Panc1 (cell line): ENCODE data around the gene PLA2G12B. TPM values are rescaled to one million over a fixed set of nuclear protein-coding genes. Genes with fewer than 3 reads are reported as not detected.

ENCODE experiments used
- ATAC-seq: fragments of 200-7000 bp; cut with Tn5 transposase; 2 replicates; pipeline ENCODE4 v1.9.1; 2020; ENCODE audit warnings: mild to moderate bottlenecking, moderate library complexity
- BruUV-seq: library from RNA; stranded (reverse); fragments of 400-500 nt; replicated peaks from 2 replicates; lab custom pipeline; 2021; lab: Mats Ljungman, UMichigan
- CTCF ChIA-PET: fragments of 300-600 bp; sonication (Branson Sonifier 250); formaldehyde crosslinking; loops from one replicate; lab custom pipeline; 2022; ENCODE audit warnings: antibody characterized with exemption; lab: Charles Lee
- POLR2A ChIA-PET: fragments of 300-600 bp; sonication (Branson Sonifier 250); formaldehyde crosslinking; loops from one replicate; lab custom pipeline; 2022; ENCODE audit warnings: antibody characterized with exemption; lab: Charles Lee
- DNase-seq: peaks from one replicate; pipeline ENCODE4 v3.0.0-alpha.2; 2010; ENCODE audit warnings: low read depth, low spot score
- H3K27ac ChIP-seq: 2 replicates; pipeline ENCODE4 v1.5.1; 2011; ENCODE audit warnings: mild to moderate bottlenecking, low read length, inconsistent platforms
- H3K27me3 ChIP-seq: fragments of 200-500 bp; sonication (Bioruptor generic); 2 replicates; pipeline ENCODE4 v1.6.0; 2014; ENCODE audit warnings: low read length, inconsistent platforms; ENCODE audit not compliant: control insufficient read depth, insufficient read depth
- H3K36me3 ChIP-seq: fragments of 200-500 bp; sonication (Bioruptor generic); 2 replicates; pipeline ENCODE4 v1.5.1; 2014; ENCODE audit warnings: inconsistent platforms, mild to moderate bottlenecking, low read length, moderate library complexity; ENCODE audit not compliant: control insufficient read depth, insufficient read depth
- H3K4me1 ChIP-seq: 2 replicates; pipeline ENCODE4 v1.5.1; 2011; ENCODE audit warnings: inconsistent platforms, mild to moderate bottlenecking, low read length, moderate library complexity; ENCODE audit not compliant: control insufficient read depth, insufficient read depth
- H3K4me3 ChIP-seq, 2 experiments: 2 replicates each; pipeline ENCODE4 v1.5.1; 2011 to 2012; ENCODE audit warnings: low read depth in 2 of 2, low read length in 2 of 2, mild to moderate bottlenecking in 2 of 2, inconsistent platforms in 1 of 2, moderate library complexity in 1 of 2
- H3K9me3 ChIP-seq: fragments of 200-500 bp; sonication (Bioruptor generic); 2 replicates; pipeline ENCODE4 v1.5.1; 2014; ENCODE audit warnings: low read depth, mild to moderate bottlenecking, inconsistent platforms, low read length, moderate library complexity; ENCODE audit not compliant: control insufficient read depth, insufficient read depth
- CTCF ChIP-seq: fragments of 450-650 bp; IDR thresholded peaks from 2 replicates; pipeline ENCODE4 v1.5.1; 2017; ENCODE audit warnings: mild to moderate bottlenecking
- POLR2AphosphoS5 ChIP-seq: IDR thresholded peaks from 2 replicates; pipeline ENCODE4 v1.6.1; 2012; ENCODE audit warnings: mild to moderate bottlenecking, low read depth, low read length, moderate library complexity
- REST ChIP-seq, 2 experiments: IDR thresholded peaks; 2 replicates each; pipeline ENCODE4 v1.6.1; 2011 to 2012; ENCODE audit warnings: low read depth in 2 of 2, control low read depth in 1 of 2, low read length in 1 of 2, mild to moderate bottlenecking in 1 of 2, moderate library complexity in 1 of 2; ENCODE audit not compliant: insufficient read depth in 1 of 2
- SIN3A ChIP-seq: IDR thresholded peaks from 2 replicates; pipeline ENCODE4 v1.6.1; 2012; ENCODE audit warnings: low read depth, mild to moderate bottlenecking, low read length, moderate library complexity, borderline replicate concordance; ENCODE audit not compliant: insufficient read depth
- TCF7L2 ChIP-seq: IDR thresholded peaks from 2 replicates; pipeline ENCODE4 v1.6.1; 2011; ENCODE audit warnings: mild to moderate bottlenecking, low read depth, low read length, inconsistent platforms
- in situ Hi-C: cut with HindIII; loops from 2 replicates; pipeline ENCODE4 v1.10.0; 2016; ENCODE audit warnings: low sequenced_read_pairs, low pct_unique_long_range_greater_than_20kb
- intact Hi-C: fragments of 100-400 bp; cut with micrococcal nuclease; formaldehyde crosslinking; loops from one replicate; pipeline ENCODE4 v1.10.0; 2022; ENCODE audit not compliant: unreplicated experiment
- total RNA-seq: library from RNA; stranded (reverse); gene quantifications from one replicate; pipeline ENCODE4 v1.2.1, GENCODE V29; 2021; ENCODE audit not compliant: unreplicated experiment

The PLA2G12B gene
- total RNA-seq, 1 experiment from 2014 or later = not detected

- Histone ChIP-seq H3K4me3 (no peak overlapping the region), H3K36me3 (no peaks in the 10 kb centered on the region), H3K27ac (no peak overlapping the region), H3K9me3 (no peaks in the 10 kb centered on the region), H3K4me1 (no peaks in the 10 kb centered on the region), H3K27me3 (0 out of 2 replicates have a peak, but pooled peaks cover 3% of the 10 kb centered on the region)
- ATAC-seq (peak; percentile 39; the same call in 1 of the 2 replicates), DNase-seq (no peak)
- in situ Hi-C loops (no loop called here), intact Hi-C loops (no loop called here)
- TF ChIP-seq TCF7L2 (no peak), REST (IDR thresholded peaks at IDR 0.05; ENCODE audit: insufficient read depth in 1 of 2, low read depth in 2 of 2, low read length in 1 of 2) (no peak), SIN3A (no peak), CTCF (no peak)
- POLR2A ChIA-PET = no interaction called here
- CTCF ChIA-PET = interaction anchor here (0.6 kb wide), 1 partner anchor 611 kb away, joined by 3 read pairs; no protein-coding TSS in a partner anchor
- no TSS peak for BruUV-seq
Observed at GRCh38 chr10:72953687-72954086, 919 bp downstream of the PLA2G12B start.

- intact Hi-C loops (no loop called here), in situ Hi-C loops (no loop called here)
- ATAC-seq = no peak
- H3K9me3 ChIP-seq = no peaks in the 10 kb centered on the region
- no TSS peak for BruUV-seq
- ChIA-PET CTCF (no interaction called here), POLR2A (no interaction called here)
- no peaks in the 10 kb centered on the region for H3K36me3 ChIP-seq
- 0 out of 2 replicates have a peak, but pooled peaks cover 3% of the 10 kb centered on the region for H3K27me3 ChIP-seq
- TF ChIP-seq CTCF (no peak), POLR2AphosphoS5 (no peak), TCF7L2 (no peak), REST (IDR thresholded peaks at IDR 0.05; ENCODE audit: insufficient read depth in 1 of 2, low read depth in 2 of 2, low read length in 1 of 2) (no peak)
- H3K4me1 ChIP-seq = no peaks in the 10 kb centered on the region
- no peak for DNase-seq
- H3K4me3 ChIP-seq = no peak overlapping the region
- H3K27ac ChIP-seq = no peak overlapping the region
Observed at GRCh38 chr10:72952642-72953158, 1.9 kb downstream of the PLA2G12B start.
